ENCODE measurements around the gene GPBP1L1. TPM values are rescaled to one million over a fixed set of nuclear protein-coding genes. Genes with fewer than 3 reads are reported as not detected.

GPBP1L1 gene
- total RNA-seq, 1 experiment from 2014 or later = 110 TPM

DNA sequence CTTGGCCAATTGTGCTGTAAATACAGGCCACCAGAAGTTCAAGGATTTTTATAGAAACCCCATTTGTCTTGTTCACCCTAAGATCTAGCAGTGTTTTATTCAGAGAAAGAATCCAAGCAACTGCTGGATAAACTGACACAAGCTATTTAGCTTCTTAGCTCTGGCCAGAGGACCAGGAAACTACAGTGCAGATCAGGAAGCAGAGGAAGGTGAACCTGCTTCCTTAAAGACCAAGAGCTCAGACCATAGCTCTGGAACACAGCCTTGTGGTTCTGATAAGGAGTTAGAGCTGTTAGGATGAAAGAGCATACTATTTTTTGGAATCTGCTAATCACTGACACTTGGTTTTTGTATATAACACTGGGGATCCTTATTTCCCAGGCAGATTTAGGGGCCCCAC, 57.3 kb downstream of the GPBP1L1 start:
- H3K9ac ChIP-seq (ENCODE audit: low read length) = no peak overlapping the region
- no peaks in the 10 kb centered on the region for H3K27me3 ChIP-seq (ENCODE audit: insufficient read depth, low read length)
- BruUV-seq (replicated peaks) = no TSS peak
- no peaks in the 10 kb centered on the region for H3K9me3 ChIP-seq (ENCODE audit: control insufficient read depth in 1 of 2, insufficient read depth in 1 of 2, low read depth in 1 of 2, low read length in 2 of 2)
- no peak for DNase-seq (ENCODE audit: low read depth, low spot score)
- TF ChIP-seq ZFX (IDR thresholded peaks at IDR 0.05) (no peak), POLR2AphosphoS5 (IDR thresholded peaks at IDR 0.05; ENCODE audit: low read depth, low read length) (no peak), EGR1 (IDR thresholded peaks at IDR 0.05; ENCODE audit: low read depth) (no peak), FOSL1 (IDR thresholded peaks at IDR 0.05; ENCODE audit: low read depth) (no peak), CBX3 (IDR thresholded peaks at IDR 0.05; ENCODE audit: low read depth) (no peak), CEBPB (IDR thresholded peaks at IDR 0.05; ENCODE audit: low read depth) (no peak), SP1 (IDR thresholded peaks at IDR 0.05; ENCODE audit: low read depth) (no peak)
- TF ChIP-seq, protein P1, sequence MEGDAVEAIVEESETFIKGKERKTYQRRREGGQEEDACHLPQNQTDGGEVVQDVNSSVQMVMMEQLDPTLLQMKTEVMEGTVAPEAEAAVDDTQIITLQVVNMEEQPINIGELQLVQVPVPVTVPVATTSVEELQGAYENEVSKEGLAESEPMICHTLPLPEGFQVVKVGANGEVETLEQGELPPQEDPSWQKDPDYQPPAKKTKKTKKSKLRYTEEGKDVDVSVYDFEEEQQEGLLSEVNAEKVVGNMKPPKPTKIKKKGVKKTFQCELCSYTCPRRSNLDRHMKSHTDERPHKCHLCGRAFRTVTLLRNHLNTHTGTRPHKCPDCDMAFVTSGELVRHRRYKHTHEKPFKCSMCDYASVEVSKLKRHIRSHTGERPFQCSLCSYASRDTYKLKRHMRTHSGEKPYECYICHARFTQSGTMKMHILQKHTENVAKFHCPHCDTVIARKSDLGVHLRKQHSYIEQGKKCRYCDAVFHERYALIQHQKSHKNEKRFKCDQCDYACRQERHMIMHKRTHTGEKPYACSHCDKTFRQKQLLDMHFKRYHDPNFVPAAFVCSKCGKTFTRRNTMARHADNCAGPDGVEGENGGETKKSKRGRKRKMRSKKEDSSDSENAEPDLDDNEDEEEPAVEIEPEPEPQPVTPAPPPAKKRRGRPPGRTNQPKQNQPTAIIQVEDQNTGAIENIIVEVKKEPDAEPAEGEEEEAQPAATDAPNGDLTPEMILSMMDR (IDR thresholded peaks at IDR 0.05 in 2 of 3, conservative IDR thresholded peaks at IDR 0.05 in 1 of 3; ENCODE audit: borderline replicate concordance in 1 of 3, insufficient read depth in 1 of 3, low read depth in 2 of 3, low read length in 2 of 3) = no peak
- ChIA-PET CTCF (interaction anchor here (0.6 kb wide), 1 partner anchor 289 kb away, joined by 4 read pairs; the partner anchor contains the start of genes MUTYH and TOE1), POLR2A (interaction anchor here (0.8 kb wide), 1 partner anchor 107 kb away, joined by 3 read pairs; the partner anchor contains the start of gene PRDX1), RAD21 (ENCODE audit: low non-redundant PET in 1 of 2, low total read pairs in 2 of 2, uncharacterized antibody in 2 of 2, unreplicated experiment in 2 of 2) (no interaction called here)
- no peaks in the 10 kb centered on the region for H4K20me1 ChIP-seq (ENCODE audit: insufficient read depth)
- no peaks in the 10 kb centered on the region for H3K79me2 ChIP-seq (ENCODE audit: insufficient read depth, low read length)
- no peak overlapping the region for H3K4me2 ChIP-seq (ENCODE audit: low read length)
- H3K36me3 ChIP-seq (ENCODE audit: control insufficient read depth in 1 of 2, insufficient read depth in 2 of 2, low read length in 2 of 2) = peaks cover 37 to 61% of the 10 kb centered on the region in 2 experiments
- ATAC-seq = no peak
- H2AFZ ChIP-seq (ENCODE audit: low read depth, low read length, poor library complexity, severe bottlenecking) = no peak overlapping the region
- H3K27ac ChIP-seq (ENCODE audit: low read depth, low read length) = no peak overlapping the region
- no peak overlapping the region for H3K4me3 ChIP-seq (replicated peaks in 1 of 2; ENCODE audit: low read depth in 1 of 2, low read length in 2 of 2)
- H3K4me1 ChIP-seq (ENCODE audit: control insufficient read depth in 1 of 2, insufficient read depth in 2 of 2, low read length in 2 of 2) = no peaks in the 10 kb centered on the region
- intact Hi-C loops (cut with micrococcal nuclease) = no loop called here
- H3K9me2 ChIP-seq (ENCODE audit: insufficient read depth) = no peaks in the 10 kb centered on the region

DNA sequence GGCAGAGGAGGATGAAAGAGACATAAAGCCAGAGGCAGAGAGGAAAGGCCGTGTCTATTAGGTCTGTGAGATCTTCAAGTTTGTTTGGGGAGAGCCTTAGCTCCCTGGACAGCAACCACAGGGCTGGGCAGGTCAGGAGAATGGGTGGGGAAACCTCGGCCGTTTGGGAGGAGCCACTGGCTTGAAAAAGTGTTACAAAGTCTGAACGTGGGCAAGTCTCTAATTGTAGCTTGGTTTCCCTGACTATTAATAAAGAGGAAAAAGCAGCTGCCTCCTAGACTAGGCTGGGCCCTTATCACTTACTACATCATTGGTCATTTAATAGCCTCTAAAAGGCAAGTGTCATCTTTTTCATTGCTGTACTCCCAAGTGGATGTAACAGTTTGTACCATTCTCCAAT, 62.4 kb downstream of the GPBP1L1 start, which contains the start of gene CCDC17:
CCDC17 (minus strand) TSS at position 83 of the 400 bp plus-strand sequence. CDS start 145 bp downstream, outside the sequence.
- H4K20me1 ChIP-seq (ENCODE audit: insufficient read depth) = no peaks in the 10 kb centered on the region
- no peak within 1 kb of the TSS for H3K27ac ChIP-seq (ENCODE audit: low read depth, low read length)
- BruUV-seq (replicated peaks) = no TSS peak
- peaks cover 13 to 20% of the 10 kb centered on the region in 2 experiments; a peak in 3 of 4 replicates for H3K36me3 ChIP-seq (ENCODE audit: control insufficient read depth in 1 of 2, insufficient read depth in 2 of 2, low read length in 2 of 2)
- ATAC-seq = no peak
- no peaks in the 10 kb centered on the region for H3K9me3 ChIP-seq (ENCODE audit: control insufficient read depth in 1 of 2, insufficient read depth in 1 of 2, low read depth in 1 of 2, low read length in 2 of 2)
- no peak within 1 kb of the TSS for H3K4me3 ChIP-seq (replicated peaks in 1 of 2; ENCODE audit: low read depth in 1 of 2, low read length in 2 of 2)
- H3K27me3 ChIP-seq (ENCODE audit: insufficient read depth, low read length) = no peaks in the 10 kb centered on the region
- no peaks in the 10 kb centered on the region for H3K4me1 ChIP-seq (ENCODE audit: control insufficient read depth in 1 of 2, insufficient read depth in 2 of 2, low read length in 2 of 2)
- no peaks in the 10 kb centered on the region for H3K79me2 ChIP-seq (ENCODE audit: insufficient read depth, low read length)
- intact Hi-C loops (cut with micrococcal nuclease) = no loop called here
- POLR2A ChIA-PET = no interaction called here
- no peak within 1 kb of the TSS for H3K4me2 ChIP-seq (ENCODE audit: low read length)
- no peaks in the 10 kb centered on the region for H3K9me2 ChIP-seq (ENCODE audit: insufficient read depth)
- RAD21 ChIA-PET (ENCODE audit: low non-redundant PET in 1 of 2, low total read pairs in 2 of 2, uncharacterized antibody in 2 of 2, unreplicated experiment in 2 of 2) = no interaction called here
- CTCF ChIA-PET = no interaction called here
- no peak within 1 kb of the TSS for H3K9ac ChIP-seq (ENCODE audit: low read length)
- no peak for DNase-seq (ENCODE audit: low read depth, low spot score)
- H2AFZ ChIP-seq (ENCODE audit: low read depth, low read length, poor library complexity, severe bottlenecking) = no peak within 1 kb of the TSS
- TF ChIP-seq ELF1 (IDR thresholded peaks at IDR 0.05; ENCODE audit: borderline replicate concordance, low read depth) = no peak
- no peak for TF ChIP-seq CBX3 (IDR thresholded peaks at IDR 0.05; ENCODE audit: low read depth)
- TF ChIP-seq, protein P2, sequence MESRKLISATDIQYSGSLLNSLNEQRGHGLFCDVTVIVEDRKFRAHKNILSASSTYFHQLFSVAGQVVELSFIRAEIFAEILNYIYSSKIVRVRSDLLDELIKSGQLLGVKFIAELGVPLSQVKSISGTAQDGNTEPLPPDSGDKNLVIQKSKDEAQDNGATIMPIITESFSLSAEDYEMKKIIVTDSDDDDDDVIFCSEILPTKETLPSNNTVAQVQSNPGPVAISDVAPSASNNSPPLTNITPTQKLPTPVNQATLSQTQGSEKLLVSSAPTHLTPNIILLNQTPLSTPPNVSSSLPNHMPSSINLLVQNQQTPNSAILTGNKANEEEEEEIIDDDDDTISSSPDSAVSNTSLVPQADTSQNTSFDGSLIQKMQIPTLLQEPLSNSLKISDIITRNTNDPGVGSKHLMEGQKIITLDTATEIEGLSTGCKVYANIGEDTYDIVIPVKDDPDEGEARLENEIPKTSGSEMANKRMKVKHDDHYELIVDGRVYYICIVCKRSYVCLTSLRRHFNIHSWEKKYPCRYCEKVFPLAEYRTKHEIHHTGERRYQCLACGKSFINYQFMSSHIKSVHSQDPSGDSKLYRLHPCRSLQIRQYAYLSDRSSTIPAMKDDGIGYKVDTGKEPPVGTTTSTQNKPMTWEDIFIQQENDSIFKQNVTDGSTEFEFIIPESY (IDR thresholded peaks at IDR 0.05; ENCODE audit: extremely low read depth, insufficient replicate concordance, low read length) = no peak
- no peak for TF ChIP-seq SRF (IDR thresholded peaks at IDR 0.05; ENCODE audit: low read depth)
- TF ChIP-seq, protein P3, sequence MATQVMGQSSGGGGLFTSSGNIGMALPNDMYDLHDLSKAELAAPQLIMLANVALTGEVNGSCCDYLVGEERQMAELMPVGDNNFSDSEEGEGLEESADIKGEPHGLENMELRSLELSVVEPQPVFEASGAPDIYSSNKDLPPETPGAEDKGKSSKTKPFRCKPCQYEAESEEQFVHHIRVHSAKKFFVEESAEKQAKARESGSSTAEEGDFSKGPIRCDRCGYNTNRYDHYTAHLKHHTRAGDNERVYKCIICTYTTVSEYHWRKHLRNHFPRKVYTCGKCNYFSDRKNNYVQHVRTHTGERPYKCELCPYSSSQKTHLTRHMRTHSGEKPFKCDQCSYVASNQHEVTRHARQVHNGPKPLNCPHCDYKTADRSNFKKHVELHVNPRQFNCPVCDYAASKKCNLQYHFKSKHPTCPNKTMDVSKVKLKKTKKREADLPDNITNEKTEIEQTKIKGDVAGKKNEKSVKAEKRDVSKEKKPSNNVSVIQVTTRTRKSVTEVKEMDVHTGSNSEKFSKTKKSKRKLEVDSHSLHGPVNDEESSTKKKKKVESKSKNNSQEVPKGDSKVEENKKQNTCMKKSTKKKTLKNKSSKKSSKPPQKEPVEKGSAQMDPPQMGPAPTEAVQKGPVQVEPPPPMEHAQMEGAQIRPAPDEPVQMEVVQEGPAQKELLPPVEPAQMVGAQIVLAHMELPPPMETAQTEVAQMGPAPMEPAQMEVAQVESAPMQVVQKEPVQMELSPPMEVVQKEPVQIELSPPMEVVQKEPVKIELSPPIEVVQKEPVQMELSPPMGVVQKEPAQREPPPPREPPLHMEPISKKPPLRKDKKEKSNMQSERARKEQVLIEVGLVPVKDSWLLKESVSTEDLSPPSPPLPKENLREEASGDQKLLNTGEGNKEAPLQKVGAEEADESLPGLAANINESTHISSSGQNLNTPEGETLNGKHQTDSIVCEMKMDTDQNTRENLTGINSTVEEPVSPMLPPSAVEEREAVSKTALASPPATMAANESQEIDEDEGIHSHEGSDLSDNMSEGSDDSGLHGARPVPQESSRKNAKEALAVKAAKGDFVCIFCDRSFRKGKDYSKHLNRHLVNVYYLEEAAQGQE (IDR thresholded peaks at IDR 0.05; ENCODE audit: low read depth) = no peak
- TF ChIP-seq, protein P4, sequence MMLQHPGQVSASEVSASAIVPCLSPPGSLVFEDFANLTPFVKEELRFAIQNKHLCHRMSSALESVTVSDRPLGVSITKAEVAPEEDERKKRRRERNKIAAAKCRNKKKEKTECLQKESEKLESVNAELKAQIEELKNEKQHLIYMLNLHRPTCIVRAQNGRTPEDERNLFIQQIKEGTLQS (IDR thresholded peaks at IDR 0.05) = no peak

All from HCT116 (cell line).